GM21723 (cell line): Measurements from ENCODE around the gene CEBPZ.

ENCODE experiments used
- ATAC-seq: cut with Tn5 transposase; IDR thresholded peaks from one replicate; pipeline ENCODE4 v1.9.1; 2021; ENCODE audit warnings: mild to moderate bottlenecking, moderate library complexity; ENCODE audit not compliant: unreplicated experiment

CEBPZ gene

GRCh38 chr2:37181726-37182684 is 49.4 kb downstream of the CEBPZ start:
- ATAC-seq, result no peak

GRCh38 chr2:37180640-37181039 is 50.8 kb downstream of the CEBPZ start:
- no peak for ATAC-seq

GRCh38 chr2:37180006-37180639 is 51.3 kb downstream of the CEBPZ start:
- no peak for ATAC-seq

- no peak for ATAC-seq
These were observed 57.7 kb downstream of the CEBPZ start for GRCh38 chr2:37173741-37174140.

- no peak for ATAC-seq
These were observed 59.8 kb downstream of the CEBPZ start for GRCh38 chr2:37171624-37171950.

- no peak for ATAC-seq
These were observed 63.0 kb downstream of the CEBPZ start for GRCh38 chr2:37168217-37168981.

GRCh38 chr2:37167636-37168180 is 63.7 kb downstream of the CEBPZ start:
- ATAC-seq, result no peak

- ATAC-seq, result no peak
These were observed 66.6 kb downstream of the CEBPZ start for GRCh38 chr2:37164757-37165156.

GRCh38 chr2:37156857-37157714 is 74.3 kb downstream of the CEBPZ start, which contains the start of gene EIF2AK2:
Gene EIF2AK2 (minus strand): TSS chr2:37156980. CDS start chr2:37147806, 9,174 bp downstream.
- ATAC-seq, result peak; percentile 88

- peak; percentile 40 for ATAC-seq
These were observed 75.1 kb downstream of the CEBPZ start for GRCh38 chr2:37156071-37156856.

- ATAC-seq, result no peak
These were observed 76.6 kb downstream of the CEBPZ start for GRCh38 chr2:37154785-37155184.

- no peak for ATAC-seq
These were observed 78.2 kb downstream of the CEBPZ start for GRCh38 chr2:37153224-37153623.
